ENCODE data around the gene HRH1.

The HRH1 gene

DNA sequence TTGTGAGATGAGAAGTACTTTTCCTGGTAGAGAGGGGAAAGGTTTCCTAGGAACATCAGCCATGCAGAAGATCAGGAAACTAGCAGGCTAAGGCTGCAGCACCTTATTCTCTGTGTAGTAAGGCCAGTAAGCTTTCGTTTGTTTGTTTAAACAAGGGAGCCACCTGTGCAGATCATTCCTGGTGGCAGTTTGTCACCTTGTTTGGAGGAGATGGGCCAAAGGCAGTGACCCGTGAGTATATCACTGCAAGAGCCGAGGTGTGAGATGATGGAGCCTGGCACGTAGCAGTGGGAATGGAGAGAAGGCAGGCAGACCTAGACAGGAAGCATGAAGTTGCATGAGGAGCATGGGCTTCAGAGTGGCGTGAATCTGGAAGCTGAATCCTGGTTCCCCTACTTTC, 137.5 kb downstream of the HRH1 start:
- Histone ChIP-seq H3K79me2 (ENCODE audit: insufficient read depth, low read length) (no peaks in the 10 kb centered on the region), H3K4me3 (ENCODE audit: insufficient read depth, low read length, poor library complexity, severe bottlenecking) (no peak overlapping the region), H2AFZ (ENCODE audit: low read depth, low read length, severe bottlenecking) (no peak overlapping the region), H3K36me3 (ENCODE audit: low read length) (no peaks in the 10 kb centered on the region), H3K9me3 (ENCODE audit: insufficient read depth, low read length) (no peaks in the 10 kb centered on the region), H3F3A (ENCODE audit: insufficient read depth) (peaks cover 7% of the 10 kb centered on the region; the same call in 1 of the 2 replicates), H3K27me3 (ENCODE audit: low read length) (no peaks in the 10 kb centered on the region), H3K9me2 (replicated peaks; ENCODE audit: insufficient read depth, low read length) (no peaks in the 10 kb centered on the region), H3K4me2 (ENCODE audit: low read depth, low read length, poor library complexity, severe bottlenecking) (no peak overlapping the region), H3K9ac (ENCODE audit: low read length) (no peak overlapping the region), H4K20me1 (ENCODE audit: low read depth, low read length) (no peaks in the 10 kb centered on the region), H3K27ac (ENCODE audit: low read depth, low read length) (no peak overlapping the region)
- no peak for TF ChIP-seq EZH2phosphoT487 (conservative IDR thresholded peaks at IDR 0.05; ENCODE audit: low read length)
- TF ChIP-seq, protein P1, sequence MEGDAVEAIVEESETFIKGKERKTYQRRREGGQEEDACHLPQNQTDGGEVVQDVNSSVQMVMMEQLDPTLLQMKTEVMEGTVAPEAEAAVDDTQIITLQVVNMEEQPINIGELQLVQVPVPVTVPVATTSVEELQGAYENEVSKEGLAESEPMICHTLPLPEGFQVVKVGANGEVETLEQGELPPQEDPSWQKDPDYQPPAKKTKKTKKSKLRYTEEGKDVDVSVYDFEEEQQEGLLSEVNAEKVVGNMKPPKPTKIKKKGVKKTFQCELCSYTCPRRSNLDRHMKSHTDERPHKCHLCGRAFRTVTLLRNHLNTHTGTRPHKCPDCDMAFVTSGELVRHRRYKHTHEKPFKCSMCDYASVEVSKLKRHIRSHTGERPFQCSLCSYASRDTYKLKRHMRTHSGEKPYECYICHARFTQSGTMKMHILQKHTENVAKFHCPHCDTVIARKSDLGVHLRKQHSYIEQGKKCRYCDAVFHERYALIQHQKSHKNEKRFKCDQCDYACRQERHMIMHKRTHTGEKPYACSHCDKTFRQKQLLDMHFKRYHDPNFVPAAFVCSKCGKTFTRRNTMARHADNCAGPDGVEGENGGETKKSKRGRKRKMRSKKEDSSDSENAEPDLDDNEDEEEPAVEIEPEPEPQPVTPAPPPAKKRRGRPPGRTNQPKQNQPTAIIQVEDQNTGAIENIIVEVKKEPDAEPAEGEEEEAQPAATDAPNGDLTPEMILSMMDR (IDR thresholded peaks at IDR 0.05; ENCODE audit: insufficient read depth, low read length, poor library complexity, severe bottlenecking) = no peak

DNA sequence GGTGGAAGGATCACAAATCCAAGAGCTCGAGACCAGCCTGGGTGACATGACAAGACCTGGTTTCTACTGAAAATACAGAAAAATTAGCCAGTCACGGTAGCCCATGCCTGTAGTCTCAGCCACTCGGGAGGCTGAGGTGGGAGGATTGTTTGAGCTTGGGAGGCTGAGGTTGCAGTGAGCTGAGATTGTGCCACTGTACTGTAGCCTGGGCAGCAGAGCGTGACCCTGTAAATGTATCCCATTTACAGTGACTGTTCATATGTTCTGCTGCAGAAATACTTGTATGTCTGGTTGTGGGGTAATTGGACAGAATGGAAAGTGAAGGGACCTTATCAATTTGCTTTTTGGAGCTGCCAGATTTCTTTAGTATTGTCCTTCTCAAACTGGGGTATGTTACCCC, 142.8 kb downstream of the HRH1 start:
- Histone ChIP-seq H3K27ac (ENCODE audit: low read depth, low read length) (no peak overlapping the region), H3K27me3 (ENCODE audit: low read length) (no peaks in the 10 kb centered on the region), H3F3A (ENCODE audit: insufficient read depth) (no peaks in the 10 kb centered on the region), H3K9me3 (ENCODE audit: insufficient read depth, low read length) (no peaks in the 10 kb centered on the region), H3K36me3 (ENCODE audit: low read length) (peaks cover 9% of the 10 kb centered on the region; the same call in 1 of the 2 replicates), H3K79me2 (ENCODE audit: insufficient read depth, low read length) (no peaks in the 10 kb centered on the region), H2AFZ (ENCODE audit: low read depth, low read length, severe bottlenecking) (no peak overlapping the region), H3K4me3 (ENCODE audit: insufficient read depth, low read length, poor library complexity, severe bottlenecking) (no peak overlapping the region), H3K4me2 (ENCODE audit: low read depth, low read length, poor library complexity, severe bottlenecking) (no peak overlapping the region), H4K20me1 (ENCODE audit: low read depth, low read length) (no peaks in the 10 kb centered on the region), H3K9me2 (replicated peaks; ENCODE audit: insufficient read depth, low read length) (no peaks in the 10 kb centered on the region), H3K9ac (ENCODE audit: low read length) (no peak overlapping the region)
- TF ChIP-seq, protein P1 (IDR thresholded peaks at IDR 0.05; ENCODE audit: insufficient read depth, low read length, poor library complexity, severe bottlenecking) = no peak
- no peak for TF ChIP-seq EZH2phosphoT487 (conservative IDR thresholded peaks at IDR 0.05; ENCODE audit: low read length)

DNA sequence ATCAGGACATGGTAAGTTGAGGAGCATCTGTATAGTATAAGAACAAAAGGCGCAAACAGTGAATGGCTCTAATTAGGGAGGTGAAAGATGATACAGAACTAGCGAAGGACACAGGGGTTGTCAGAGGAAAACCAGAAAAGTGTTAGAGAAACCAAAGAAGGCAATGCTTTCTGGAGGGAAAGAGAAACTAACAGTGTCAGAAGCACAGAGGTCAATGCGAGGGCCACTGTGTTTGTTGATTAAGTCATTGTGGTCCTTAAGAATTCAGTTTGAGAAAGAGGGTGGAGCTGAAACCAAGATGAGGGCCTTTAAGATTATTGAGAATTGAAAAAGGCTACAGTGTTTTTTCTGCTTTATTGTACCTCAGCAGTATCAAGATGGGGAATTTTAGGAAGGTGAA, 146.7 kb downstream of the HRH1 start:
- no peak overlapping the region for H3K4me3 ChIP-seq (ENCODE audit: insufficient read depth, low read length, poor library complexity, severe bottlenecking)
- H3K36me3 ChIP-seq (ENCODE audit: low read length) = peaks cover 9% of the 10 kb centered on the region; the same call in 1 of the 2 replicates
- H3K9me3 ChIP-seq (ENCODE audit: insufficient read depth, low read length) = no peaks in the 10 kb centered on the region
- H3K9me2 ChIP-seq (replicated peaks; ENCODE audit: insufficient read depth, low read length) = no peaks in the 10 kb centered on the region
- no peak overlapping the region for H3K4me2 ChIP-seq (ENCODE audit: low read depth, low read length, poor library complexity, severe bottlenecking)
- H3K79me2 ChIP-seq (ENCODE audit: insufficient read depth, low read length) = no peaks in the 10 kb centered on the region
- H4K20me1 ChIP-seq (ENCODE audit: low read depth, low read length) = no peaks in the 10 kb centered on the region
- no peaks in the 10 kb centered on the region for H3K27me3 ChIP-seq (ENCODE audit: low read length)
- no peak overlapping the region for H3K9ac ChIP-seq (ENCODE audit: low read length)
- H3F3A ChIP-seq (ENCODE audit: insufficient read depth) = no peaks in the 10 kb centered on the region
- no peak overlapping the region for H3K27ac ChIP-seq (ENCODE audit: low read depth, low read length)
- TF ChIP-seq, protein P1 (IDR thresholded peaks at IDR 0.05; ENCODE audit: insufficient read depth, low read length, poor library complexity, severe bottlenecking) = no peak
- no peak for TF ChIP-seq EZH2phosphoT487 (conservative IDR thresholded peaks at IDR 0.05; ENCODE audit: low read length)
- H2AFZ ChIP-seq (ENCODE audit: low read depth, low read length, severe bottlenecking) = no peak overlapping the region
